Activated T-helper 17 cell treated with anti-CD3 and anti-CD28 coated beads, Interleukin-2, amount 50 U/mL, for 72 hours (primary cell): Measurements from ENCODE around the gene OLFM3. TPM values are rescaled to one million over a fixed set of nuclear protein-coding genes. Genes with fewer than 3 reads are reported as not detected.

Experiments used
- ATAC-seq: fragments of 150-1000 bp; cut with Tn5 transposase; replicated peaks from 2 replicates; pipeline ENCODE4 v1.10.0; 2021; ENCODE audit warnings: mild to moderate bottlenecking, moderate library complexity
- H3K27ac Mint-ChIP-seq: one replicate; pipeline ENCODE4 v1.8.0; 2022; ENCODE audit warnings: mixed read lengths
- H3K27me3 Mint-ChIP-seq: one replicate; pipeline ENCODE4 v1.8.0; 2022; ENCODE audit warnings: mixed read lengths
- H3K36me3 Mint-ChIP-seq: one replicate; pipeline ENCODE4 v1.8.0; 2022; ENCODE audit warnings: low read depth, mild to moderate bottlenecking, mixed read lengths
- H3K4me1 Mint-ChIP-seq: one replicate; pipeline ENCODE4 v1.8.0; 2022; ENCODE audit warnings: mixed read lengths
- H3K4me3 Mint-ChIP-seq: one replicate; pipeline ENCODE4 v1.8.0; 2022; ENCODE audit warnings: mild to moderate bottlenecking, mixed read lengths
- H3K9me3 Mint-ChIP-seq: one replicate; pipeline ENCODE4 v1.8.0; 2022; ENCODE audit warnings: mixed read lengths
- total RNA-seq, 2 donors: library from RNA; stranded (reverse); gene quantifications; one replicate each; pipeline ENCODE4 v1.2.3, GENCODE V29; 2022

Gene OLFM3
- total RNA-seq, 2 donors from 2014 or later: not detected

- Mint-ChIP-seq H3K27ac (no peak overlapping the region), H3K27me3 (no peaks in the 10 kb centered on the region), H3K36me3 (no peaks in the 10 kb centered on the region), H3K9me3 (no peaks in the 10 kb centered on the region), H3K4me3 (no peak overlapping the region), H3K4me1 (no peaks in the 10 kb centered on the region)
- no peak for ATAC-seq
These were observed 149.1 kb downstream of the OLFM3 start for GRCh38 chr1:101847626-101848025.

- Mint-ChIP-seq H3K4me1 (no peaks in the 10 kb centered on the region), H3K27me3 (no peaks in the 10 kb centered on the region), H3K36me3 (no peaks in the 10 kb centered on the region), H3K4me3 (no peak overlapping the region), H3K27ac (no peak overlapping the region), H3K9me3 (no peaks in the 10 kb centered on the region)
- no peak for ATAC-seq
These were observed 149.9 kb downstream of the OLFM3 start for GRCh38 chr1:101846820-101847219.

- Mint-ChIP-seq H3K9me3 (no peaks in the 10 kb centered on the region), H3K27ac (no peak overlapping the region), H3K36me3 (no peaks in the 10 kb centered on the region), H3K4me1 (no peaks in the 10 kb centered on the region), H3K27me3 (peaks cover 4% of the 10 kb centered on the region), H3K4me3 (no peak overlapping the region)
- no peak for ATAC-seq
These were observed 153.6 kb downstream of the OLFM3 start for GRCh38 chr1:101843160-101843559.

- no peak for ATAC-seq
- H3K4me1 Mint-ChIP-seq: no peaks in the 10 kb centered on the region
- H3K36me3 Mint-ChIP-seq: no peaks in the 10 kb centered on the region
- H3K27me3 Mint-ChIP-seq: peaks cover 4% of the 10 kb centered on the region
- no peak overlapping the region for H3K4me3 Mint-ChIP-seq
- H3K9me3 Mint-ChIP-seq: no peaks in the 10 kb centered on the region
- H3K27ac Mint-ChIP-seq: no peak overlapping the region
These were observed 154.9 kb downstream of the OLFM3 start for GRCh38 chr1:101841824-101842223.

GRCh38 chr1:101835988-101836387, 160.7 kb downstream of the OLFM3 start:
- Mint-ChIP-seq H3K4me1 (no peaks in the 10 kb centered on the region), H3K27ac (no peak overlapping the region), H3K9me3 (no peaks in the 10 kb centered on the region), H3K36me3 (no peaks in the 10 kb centered on the region), H3K27me3 (no peaks in the 10 kb centered on the region), H3K4me3 (no peak overlapping the region)
- ATAC-seq: no peak

- no peaks in the 10 kb centered on the region for H3K4me1 Mint-ChIP-seq
- H3K9me3 Mint-ChIP-seq: no peaks in the 10 kb centered on the region
- H3K4me3 Mint-ChIP-seq: no peak overlapping the region
- no peak for ATAC-seq
- no peak overlapping the region for H3K27ac Mint-ChIP-seq
- H3K36me3 Mint-ChIP-seq: no peaks in the 10 kb centered on the region
- H3K27me3 Mint-ChIP-seq: no peaks in the 10 kb centered on the region
These were observed 163.4 kb downstream of the OLFM3 start for GRCh38 chr1:101833312-101833711.

- ATAC-seq: no peak
These were observed 170.3 kb downstream of the OLFM3 start for GRCh38 chr1:101826416-101826815.

GRCh38 chr1:101820071-101820470, 176.7 kb downstream of the OLFM3 start:
- Mint-ChIP-seq H3K4me1 (no peaks in the 10 kb centered on the region), H3K9me3 (no peaks in the 10 kb centered on the region), H3K36me3 (no peaks in the 10 kb centered on the region), H3K27ac (no peak overlapping the region), H3K27me3 (peaks cover 3% of the 10 kb centered on the region), H3K4me3 (no peak overlapping the region)
- no peak for ATAC-seq

More at GRCh38 chr1:101826416-101826815, 170.3 kb downstream of the OLFM3 start:
- no peak overlapping the region for H3K4me3 Mint-ChIP-seq
- H3K4me1 Mint-ChIP-seq: no peaks in the 10 kb centered on the region
- H3K36me3 Mint-ChIP-seq: no peaks in the 10 kb centered on the region
- H3K27me3 Mint-ChIP-seq: no peaks in the 10 kb centered on the region
- H3K9me3 Mint-ChIP-seq: no peaks in the 10 kb centered on the region
- H3K27ac Mint-ChIP-seq: no peak overlapping the region

- no peak overlapping the region for H3K4me3 Mint-ChIP-seq
- no peaks in the 10 kb centered on the region for H3K4me1 Mint-ChIP-seq
- no peak for ATAC-seq
- H3K36me3 Mint-ChIP-seq: no peaks in the 10 kb centered on the region
- peaks cover 3% of the 10 kb centered on the region for H3K27me3 Mint-ChIP-seq
- H3K27ac Mint-ChIP-seq: no peak overlapping the region
- H3K9me3 Mint-ChIP-seq: peaks cover 4% of the 10 kb centered on the region
These were observed 180.5 kb downstream of the OLFM3 start for GRCh38 chr1:101816262-101816661.

- Mint-ChIP-seq H3K36me3 (no peaks in the 10 kb centered on the region), H3K9me3 (no peaks in the 10 kb centered on the region), H3K4me3 (no peak overlapping the region), H3K27ac (no peak overlapping the region), H3K4me1 (no peaks in the 10 kb centered on the region), H3K27me3 (no peaks in the 10 kb centered on the region)
- no peak for ATAC-seq
These were observed 198.3 kb downstream of the OLFM3 start for GRCh38 chr1:101798417-101798816.

GRCh38 chr1:101797722-101798121, 199.0 kb downstream of the OLFM3 start:
- H3K36me3 Mint-ChIP-seq: no peaks in the 10 kb centered on the region
- no peaks in the 10 kb centered on the region for H3K4me1 Mint-ChIP-seq
- H3K9me3 Mint-ChIP-seq: no peaks in the 10 kb centered on the region
- no peak overlapping the region for H3K4me3 Mint-ChIP-seq
- no peaks in the 10 kb centered on the region for H3K27me3 Mint-ChIP-seq
- H3K27ac Mint-ChIP-seq: no peak overlapping the region
- ATAC-seq: no peak

GRCh38 chr1:101781201-101781831, 215.4 kb downstream of the OLFM3 start:
- ATAC-seq: no peak
- no peaks in the 10 kb centered on the region for H3K4me1 Mint-ChIP-seq
- peaks cover 5% of the 10 kb centered on the region for H3K27me3 Mint-ChIP-seq
- H3K36me3 Mint-ChIP-seq: no peaks in the 10 kb centered on the region
- no peaks in the 10 kb centered on the region for H3K9me3 Mint-ChIP-seq
- H3K27ac Mint-ChIP-seq: no peak overlapping the region
- H3K4me3 Mint-ChIP-seq: no peak overlapping the region

GRCh38 chr1:101769520-101769919, 227.2 kb downstream of the OLFM3 start:
- Mint-ChIP-seq H3K9me3 (no peaks in the 10 kb centered on the region), H3K4me3 (no peak overlapping the region), H3K27me3 (no peaks in the 10 kb centered on the region), H3K27ac (no peak overlapping the region), H3K36me3 (no peaks in the 10 kb centered on the region), H3K4me1 (no peaks in the 10 kb centered on the region)
- no peak for ATAC-seq

GRCh38 chr1:101757985-101758384, 238.7 kb downstream of the OLFM3 start:
- Mint-ChIP-seq H3K36me3 (no peaks in the 10 kb centered on the region), H3K27ac (no peak overlapping the region), H3K9me3 (no peaks in the 10 kb centered on the region), H3K4me3 (no peak overlapping the region), H3K27me3 (peaks cover 6% of the 10 kb centered on the region), H3K4me1 (no peaks in the 10 kb centered on the region)
- no peak for ATAC-seq

GRCh38 chr1:101756411-101756810, 240.3 kb downstream of the OLFM3 start:
- H3K9me3 Mint-ChIP-seq: no peaks in the 10 kb centered on the region
- H3K27ac Mint-ChIP-seq: no peak overlapping the region
- ATAC-seq: no peak
- no peak overlapping the region for H3K4me3 Mint-ChIP-seq
- no peaks in the 10 kb centered on the region for H3K4me1 Mint-ChIP-seq
- H3K36me3 Mint-ChIP-seq: no peaks in the 10 kb centered on the region
- peaks cover 3% of the 10 kb centered on the region for H3K27me3 Mint-ChIP-seq
